Measurements from ENCODE around the gene CCDC102A.
A peak's percentile ranks its signal among the peaks of the same experiment; 100 is the strongest.

CCDC102A gene

DNA sequence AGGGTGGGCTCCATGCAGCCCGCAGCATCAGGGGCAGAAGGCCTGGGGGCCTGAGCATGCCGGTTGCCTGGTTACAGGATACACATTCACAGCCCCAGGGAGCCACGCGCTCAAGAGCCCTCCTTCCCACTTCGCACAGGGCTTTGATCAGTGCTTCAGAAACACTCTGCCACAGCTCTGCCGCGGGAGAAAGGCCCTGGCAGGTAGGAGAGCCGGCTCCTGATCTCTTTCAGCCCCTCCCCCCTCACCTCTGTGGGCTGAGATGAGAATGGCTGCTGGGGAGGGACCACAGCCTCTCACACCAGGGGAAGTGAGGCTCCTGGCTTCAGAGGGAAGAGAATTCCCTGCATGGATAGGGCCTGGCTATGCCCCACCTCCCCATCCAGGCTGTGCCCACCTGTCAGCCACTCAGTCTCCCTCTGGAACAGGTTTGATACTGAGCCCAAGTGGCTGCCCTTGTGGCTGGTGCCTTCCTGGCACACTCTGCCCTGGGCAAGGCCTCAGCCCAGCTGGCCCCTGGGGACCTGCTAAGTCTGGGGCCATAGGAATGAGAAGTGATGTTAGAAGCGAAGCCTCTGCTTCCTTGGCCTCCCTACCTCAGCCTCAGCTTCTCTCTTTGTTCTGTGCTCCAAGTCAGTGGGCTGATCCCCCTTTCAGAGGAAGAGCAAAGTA lies 58.7 kb downstream of the CCDC102A start:
- H3K36me3 Mint-ChIP-seq: no peaks in the 10 kb centered on the region
- H3K4me1 Mint-ChIP-seq: peaks cover 50% of the 10 kb centered on the region
- H3K27ac Mint-ChIP-seq: no peak overlapping the region
- no peak for ATAC-seq
- peaks cover 27% of the 10 kb centered on the region for H3K27me3 Mint-ChIP-seq
- no peaks in the 10 kb centered on the region for H3K9me3 Mint-ChIP-seq
- H3K4me3 Mint-ChIP-seq: no peak overlapping the region

DNA sequence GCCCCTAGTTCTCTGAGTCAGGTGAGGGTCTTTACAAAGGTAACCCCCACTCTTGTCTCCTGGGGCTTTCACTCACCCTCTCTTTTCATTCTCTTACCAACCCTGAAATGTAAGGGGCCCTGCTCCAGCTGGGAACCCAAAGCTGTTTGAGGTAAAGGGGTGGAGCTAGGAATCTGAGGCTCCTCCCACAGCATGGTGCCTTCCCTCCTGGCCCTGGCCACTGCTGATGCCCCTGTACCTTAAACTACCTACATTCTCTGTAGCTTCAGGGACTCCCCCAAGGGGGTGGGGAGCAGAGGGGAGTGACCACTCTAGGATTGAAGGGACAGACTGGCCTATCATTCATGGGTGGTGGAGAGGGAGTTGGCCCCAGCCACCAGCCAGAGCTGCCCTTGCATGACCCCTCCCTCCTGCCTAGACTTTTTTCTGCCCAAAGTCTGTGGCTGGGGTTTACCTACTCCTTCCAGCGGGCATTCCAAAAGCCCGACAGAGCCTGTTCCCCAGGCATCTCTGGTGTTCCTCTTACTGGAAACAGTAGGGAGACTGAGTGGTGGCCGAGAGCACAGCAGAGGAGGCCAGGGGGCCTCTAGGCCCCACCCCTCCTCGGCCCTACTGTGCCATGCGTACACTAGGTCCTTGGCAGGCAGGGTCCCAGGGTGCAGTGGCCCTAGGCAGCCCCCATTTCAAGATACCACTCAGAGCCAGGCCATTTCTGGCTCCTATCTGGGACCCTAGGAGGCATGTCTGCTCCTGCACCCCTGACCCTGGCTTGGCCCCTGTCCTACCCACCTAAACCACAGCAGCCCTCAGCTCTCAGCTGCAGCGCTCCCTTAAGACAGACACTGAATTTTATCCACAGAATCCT lies 59.6 kb downstream of the CCDC102A start:
- no peaks in the 10 kb centered on the region for H3K9me3 Mint-ChIP-seq
- no peak overlapping the region for H3K27ac Mint-ChIP-seq
- no peak for ATAC-seq
- peaks cover 5% of the 10 kb centered on the region for H3K36me3 Mint-ChIP-seq
- H3K27me3 Mint-ChIP-seq: peaks cover 18% of the 10 kb centered on the region
- H3K4me3 Mint-ChIP-seq: no peak overlapping the region
- peaks cover 50% of the 10 kb centered on the region for H3K4me1 Mint-ChIP-seq

DNA sequence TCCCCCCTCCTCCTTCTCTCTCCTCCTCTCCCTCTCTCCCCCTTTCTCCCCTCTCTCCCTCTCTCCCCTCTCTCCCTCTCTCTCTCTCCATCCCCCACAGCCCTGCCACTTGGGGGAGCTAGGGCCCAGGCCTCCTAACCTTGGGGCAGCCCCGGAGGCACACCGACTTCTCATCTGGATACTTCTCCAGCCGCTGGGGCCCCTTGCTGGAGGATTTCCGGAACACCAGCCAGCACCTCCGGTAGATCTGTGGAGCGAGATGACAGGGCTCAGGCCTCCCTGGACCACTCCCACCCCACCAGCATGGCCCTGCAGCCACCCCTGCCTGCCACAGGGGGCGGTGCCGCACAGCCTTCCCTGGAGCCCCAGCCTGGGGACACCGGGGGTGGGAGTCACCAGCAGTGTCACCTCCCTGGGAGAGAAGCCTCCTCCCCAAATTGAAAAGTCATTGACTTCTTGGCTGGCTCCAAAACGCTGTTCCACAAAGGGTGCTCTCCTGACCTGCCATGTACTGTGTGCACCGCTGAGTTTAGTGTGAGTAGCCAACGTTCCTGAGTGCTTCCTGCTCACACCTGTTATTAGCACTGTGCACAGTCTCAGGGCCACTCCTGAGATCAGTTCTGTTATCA lies 60.5 kb downstream of the CCDC102A start:
- peaks cover 50% of the 10 kb centered on the region for H3K4me1 Mint-ChIP-seq

DNA sequence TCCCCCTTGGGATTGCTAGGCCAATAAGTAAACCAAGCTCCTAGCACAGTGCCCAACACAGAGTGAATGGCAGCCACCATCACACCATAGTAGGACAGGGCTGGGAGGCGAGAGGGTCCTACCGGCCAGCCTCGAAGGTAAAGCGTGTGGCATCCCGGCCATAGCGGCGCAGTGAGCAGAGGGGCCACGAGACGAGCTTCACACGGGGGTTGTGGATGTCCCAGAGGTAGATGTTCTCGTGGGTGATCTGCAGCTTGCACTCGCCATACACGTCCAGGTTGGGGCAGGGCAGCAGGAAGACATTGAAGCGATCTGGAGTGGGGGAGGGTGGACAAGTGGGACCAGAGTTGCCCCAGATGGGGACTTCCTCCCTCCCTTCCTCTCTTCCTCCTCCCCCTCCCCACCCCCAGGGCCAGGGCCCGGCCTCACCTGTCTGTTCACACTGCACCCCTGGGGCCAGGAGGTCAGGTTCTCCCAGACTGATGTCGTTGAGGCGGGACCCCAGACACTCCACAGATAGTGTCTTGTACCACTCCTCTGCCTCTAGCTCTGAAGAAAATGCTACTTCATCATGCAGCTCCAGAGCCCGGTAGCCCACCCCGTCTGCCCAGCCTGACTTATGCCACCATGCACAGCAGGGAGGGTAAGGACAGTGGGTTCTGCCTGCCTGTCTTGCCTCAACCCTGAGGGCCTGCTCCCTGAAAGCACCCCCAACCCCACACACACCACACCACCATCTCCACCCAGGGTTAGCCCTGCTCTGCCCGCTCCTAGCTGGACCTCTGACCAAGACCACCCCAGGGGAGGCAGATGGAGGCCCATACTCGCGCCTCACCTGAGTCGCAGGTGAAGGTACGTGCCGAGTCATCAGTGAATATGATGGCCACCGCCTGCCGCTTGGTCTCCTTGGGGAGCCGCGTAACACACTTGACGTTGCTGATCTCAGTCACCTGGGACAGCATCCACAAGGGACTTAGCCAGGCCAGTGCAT lies 61.4 kb downstream of the CCDC102A start:
- peak overlapping the region; percentile 44 for H3K27ac Mint-ChIP-seq
- peaks cover 46% of the 10 kb centered on the region for H3K4me1 Mint-ChIP-seq
- H3K27me3 Mint-ChIP-seq: no peaks in the 10 kb centered on the region
- peaks cover 16% of the 10 kb centered on the region for H3K36me3 Mint-ChIP-seq
- H3K4me3 Mint-ChIP-seq: no peak overlapping the region
- H3K9me3 Mint-ChIP-seq: no peaks in the 10 kb centered on the region
- ATAC-seq: no peak

More for the DNA sequence above, 60.5 kb downstream of the CCDC102A start:
- Mint-ChIP-seq H3K27me3 (peaks cover 8% of the 10 kb centered on the region), H3K27ac (peak overlapping the region; percentile 44), H3K36me3 (peaks cover 12% of the 10 kb centered on the region), H3K9me3 (no peaks in the 10 kb centered on the region), H3K4me3 (peak overlapping the region; percentile 19)
- peak; percentile 84 for ATAC-seq

DNA sequence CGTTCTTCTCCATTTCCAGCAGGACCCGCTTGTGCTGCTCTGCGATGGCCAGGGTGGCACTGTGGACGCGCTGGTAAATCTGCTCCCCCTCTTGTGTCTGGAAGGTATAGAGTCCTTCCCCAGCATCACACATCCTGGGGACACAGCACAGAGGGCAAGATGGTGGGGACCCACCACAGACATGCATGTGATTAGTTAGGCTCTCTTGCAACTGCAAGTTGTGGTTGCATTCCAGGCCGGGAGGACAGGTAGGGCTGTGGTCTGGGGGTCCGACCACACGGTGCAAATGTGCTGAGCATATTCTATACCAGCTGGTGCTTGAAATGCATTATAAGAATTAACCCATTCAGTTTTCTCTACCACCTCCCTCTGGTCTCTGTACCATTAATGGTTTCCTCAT lies 62.5 kb downstream of the CCDC102A start:
- ATAC-seq: no peak
- H3K4me3 Mint-ChIP-seq: no peak overlapping the region
- H3K4me1 Mint-ChIP-seq: peaks cover 36% of the 10 kb centered on the region
- no peaks in the 10 kb centered on the region for H3K27me3 Mint-ChIP-seq
- H3K27ac Mint-ChIP-seq: no peak overlapping the region
- peaks cover 27% of the 10 kb centered on the region for H3K36me3 Mint-ChIP-seq
- H3K9me3 Mint-ChIP-seq: no peaks in the 10 kb centered on the region

DNA sequence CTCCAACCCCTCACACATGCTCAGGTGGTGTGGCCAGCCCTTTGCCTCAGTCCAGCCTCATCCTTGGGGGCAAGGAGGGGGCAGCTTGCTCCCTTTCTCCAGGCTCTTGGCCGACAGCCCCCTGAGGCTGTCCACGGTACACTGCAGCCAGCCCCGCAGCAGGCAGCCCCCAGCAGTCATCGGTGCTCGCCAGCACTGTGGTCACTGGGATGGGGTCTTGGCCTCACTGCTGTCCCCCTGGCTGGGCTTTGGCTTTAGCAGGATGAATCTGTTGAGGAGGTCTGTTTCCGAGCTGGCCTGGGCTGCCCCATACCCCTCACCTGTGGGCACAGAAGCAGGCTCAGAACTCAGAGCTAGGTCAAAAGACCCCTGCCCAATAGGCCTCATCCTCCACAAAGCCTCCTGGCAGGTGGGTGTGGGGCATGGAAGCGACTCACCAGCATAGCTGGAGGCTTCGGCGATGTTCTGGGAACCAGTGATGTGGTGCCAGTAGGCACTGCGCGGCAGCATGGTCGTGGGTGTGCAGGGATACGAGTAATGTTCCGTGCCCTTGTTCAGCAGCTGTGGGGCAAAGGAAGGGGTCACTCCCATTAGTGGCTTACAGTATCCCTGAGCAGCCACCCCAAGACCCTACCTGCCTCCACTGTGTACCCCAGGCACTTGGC lies 63.1 kb downstream of the CCDC102A start:
- H3K36me3 Mint-ChIP-seq: peaks cover 33% of the 10 kb centered on the region
- peaks cover 30% of the 10 kb centered on the region for H3K4me1 Mint-ChIP-seq
- H3K27ac Mint-ChIP-seq: no peak overlapping the region
- H3K27me3 Mint-ChIP-seq: no peaks in the 10 kb centered on the region
- no peak overlapping the region for H3K4me3 Mint-ChIP-seq
- no peaks in the 10 kb centered on the region for H3K9me3 Mint-ChIP-seq
- no peak for ATAC-seq

DNA sequence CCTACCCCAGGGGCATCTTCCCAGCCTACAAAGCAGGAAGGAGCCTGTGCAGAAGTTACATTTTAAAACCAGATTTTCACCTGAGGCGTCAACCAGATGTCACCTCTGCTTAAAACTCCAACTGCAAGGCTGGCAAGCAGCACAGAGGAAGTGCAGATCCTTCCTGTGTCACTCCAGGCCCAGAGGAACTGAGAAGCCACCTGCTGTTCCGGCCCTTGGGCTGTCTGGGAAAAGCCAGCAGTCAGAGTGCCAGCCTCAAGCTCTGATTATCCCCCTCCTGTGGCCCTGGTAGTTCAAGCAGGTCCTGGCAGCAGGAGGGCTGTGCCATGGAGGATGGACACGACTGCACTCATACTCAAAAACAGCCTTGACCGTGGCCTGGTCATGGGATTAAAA lies 63.7 kb downstream of the CCDC102A start:
- Mint-ChIP-seq H3K27me3 (no peaks in the 10 kb centered on the region), H3K9me3 (no peaks in the 10 kb centered on the region), H3K4me3 (no peak overlapping the region), H3K36me3 (peaks cover 40% of the 10 kb centered on the region), H3K27ac (no peak overlapping the region), H3K4me1 (peaks cover 23% of the 10 kb centered on the region)
- no peak for ATAC-seq

DNA sequence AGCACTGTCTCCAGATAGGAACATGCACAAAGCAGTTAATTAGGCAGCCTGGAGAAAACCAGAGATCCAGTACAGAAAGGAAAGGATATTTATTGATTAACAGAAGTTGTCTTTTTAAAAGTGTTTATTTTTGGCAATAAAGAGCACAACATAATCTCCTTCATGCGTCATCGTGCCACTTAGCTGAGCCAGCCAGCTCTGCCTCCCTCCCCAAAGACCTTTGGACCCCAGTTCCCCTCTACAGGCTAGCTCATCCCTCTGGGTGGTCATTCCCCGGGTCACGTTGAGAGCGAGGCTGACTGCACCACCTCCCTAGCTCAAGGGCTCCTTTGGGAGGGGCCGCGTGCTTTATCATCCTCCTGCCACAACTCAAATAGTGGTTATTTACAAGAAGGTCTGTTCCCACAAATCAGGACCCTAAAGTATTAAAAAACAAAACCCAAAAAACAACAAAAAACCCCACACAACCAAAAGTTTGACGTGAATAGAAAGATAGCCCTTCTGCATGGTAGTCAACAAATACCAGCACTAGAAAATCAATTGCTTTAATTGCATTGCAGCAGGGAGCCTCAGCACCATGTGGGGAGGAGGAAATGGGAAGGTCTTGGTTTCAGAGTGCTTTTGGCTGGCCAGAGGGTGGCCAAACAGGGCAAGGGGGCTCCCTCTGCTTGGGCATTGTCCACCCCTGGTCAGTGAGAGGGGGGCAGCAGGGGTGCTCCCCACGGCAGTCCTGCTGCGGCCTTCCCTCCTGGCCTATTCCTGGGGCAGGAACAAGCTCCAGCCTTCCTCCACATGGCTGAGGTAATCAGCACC lies 64.3 kb downstream of the CCDC102A start:
- no peaks in the 10 kb centered on the region for H3K9me3 Mint-ChIP-seq
- ATAC-seq: no peak
- no peak overlapping the region for H3K4me3 Mint-ChIP-seq
- H3K27ac Mint-ChIP-seq: no peak overlapping the region
- peaks cover 23% of the 10 kb centered on the region for H3K4me1 Mint-ChIP-seq
- H3K36me3 Mint-ChIP-seq: peaks cover 42% of the 10 kb centered on the region
- no peaks in the 10 kb centered on the region for H3K27me3 Mint-ChIP-seq

DNA sequence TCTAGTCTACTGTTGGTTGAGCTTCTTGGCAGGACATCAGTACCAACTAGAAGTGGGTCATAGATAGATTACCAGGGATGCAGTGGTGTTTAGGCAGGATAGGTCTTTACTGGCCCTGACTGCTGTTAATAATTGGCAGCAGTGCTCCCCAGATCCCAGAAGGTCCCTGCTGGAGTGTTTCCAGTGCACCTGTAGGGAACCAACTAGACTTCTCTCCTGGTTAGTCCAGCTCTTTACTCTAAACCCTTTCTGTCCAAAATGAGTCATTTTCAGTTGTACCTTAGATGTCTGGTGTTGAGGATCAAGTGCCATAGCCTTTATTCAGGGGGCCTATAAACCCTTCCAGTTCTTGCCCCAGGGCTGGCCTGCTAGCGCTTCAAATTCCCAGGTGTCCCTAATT lies 65.2 kb downstream of the CCDC102A start:
- peaks cover 44% of the 10 kb centered on the region for H3K36me3 Mint-ChIP-seq
- no peak overlapping the region for H3K4me3 Mint-ChIP-seq
- H3K4me1 Mint-ChIP-seq: peaks cover 17% of the 10 kb centered on the region
- H3K27me3 Mint-ChIP-seq: no peaks in the 10 kb centered on the region
- H3K27ac Mint-ChIP-seq: no peak overlapping the region
- H3K9me3 Mint-ChIP-seq: no peaks in the 10 kb centered on the region
- ATAC-seq: no peak

DNA sequence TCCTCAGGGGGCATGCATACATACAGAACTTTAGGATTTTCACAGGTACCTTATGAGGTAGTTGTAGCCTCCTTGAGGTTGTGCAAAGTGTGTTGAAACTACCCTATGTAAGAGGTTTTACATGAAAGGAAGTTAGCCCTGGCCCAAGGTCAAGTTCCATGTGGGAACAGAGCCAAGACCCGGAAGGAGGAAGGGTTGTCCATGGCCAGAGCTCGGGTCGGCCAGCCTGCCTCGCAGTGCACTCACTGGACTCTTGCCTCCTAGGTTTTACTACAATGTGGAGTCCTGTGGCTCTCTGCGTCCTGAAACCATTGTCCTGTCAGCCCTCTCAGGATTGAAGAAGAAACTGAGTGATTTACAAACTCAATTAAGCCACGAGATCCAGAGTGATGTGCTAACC lies 65.7 kb downstream of the CCDC102A start:
- H3K4me3 Mint-ChIP-seq: no peak overlapping the region
- H3K27me3 Mint-ChIP-seq: no peaks in the 10 kb centered on the region
- no peak overlapping the region for H3K27ac Mint-ChIP-seq
- peaks cover 49% of the 10 kb centered on the region for H3K36me3 Mint-ChIP-seq
- H3K4me1 Mint-ChIP-seq: peaks cover 12% of the 10 kb centered on the region
- H3K9me3 Mint-ChIP-seq: no peaks in the 10 kb centered on the region
- no peak for ATAC-seq

DNA sequence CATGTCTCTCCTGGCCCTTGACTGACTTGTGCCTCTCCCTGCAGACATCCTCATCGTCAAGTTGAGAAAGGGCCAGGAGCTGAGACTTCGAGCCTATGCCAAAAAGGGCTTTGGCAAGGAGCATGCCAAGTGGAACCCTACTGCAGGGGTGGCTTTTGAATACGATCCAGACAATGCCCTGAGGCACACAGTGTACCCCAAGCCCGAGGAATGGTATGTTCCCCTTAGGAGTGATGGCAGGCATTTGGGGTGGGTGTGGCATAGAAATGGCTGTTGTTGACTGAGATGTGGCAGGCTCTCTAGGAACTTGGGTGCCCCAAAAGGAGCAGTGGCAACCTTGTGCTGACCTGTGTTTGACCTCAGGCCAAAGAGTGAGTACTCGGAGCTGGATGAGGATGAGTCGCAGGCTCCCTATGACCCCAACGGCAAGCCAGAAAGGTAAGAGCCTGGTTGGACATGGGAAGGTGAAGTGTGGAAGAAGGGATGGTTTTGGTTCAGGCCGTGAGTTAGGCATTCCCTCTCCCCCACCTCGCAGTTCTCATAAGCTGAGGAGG lies 66.4 kb downstream of the CCDC102A start:
- H3K27me3 Mint-ChIP-seq: no peaks in the 10 kb centered on the region
- H3K27ac Mint-ChIP-seq: no peak overlapping the region
- no peak overlapping the region for H3K4me3 Mint-ChIP-seq
- H3K4me1 Mint-ChIP-seq: peaks cover 7% of the 10 kb centered on the region
- H3K9me3 Mint-ChIP-seq: no peaks in the 10 kb centered on the region
- no peak for ATAC-seq
- H3K36me3 Mint-ChIP-seq: peaks cover 51% of the 10 kb centered on the region

DNA sequence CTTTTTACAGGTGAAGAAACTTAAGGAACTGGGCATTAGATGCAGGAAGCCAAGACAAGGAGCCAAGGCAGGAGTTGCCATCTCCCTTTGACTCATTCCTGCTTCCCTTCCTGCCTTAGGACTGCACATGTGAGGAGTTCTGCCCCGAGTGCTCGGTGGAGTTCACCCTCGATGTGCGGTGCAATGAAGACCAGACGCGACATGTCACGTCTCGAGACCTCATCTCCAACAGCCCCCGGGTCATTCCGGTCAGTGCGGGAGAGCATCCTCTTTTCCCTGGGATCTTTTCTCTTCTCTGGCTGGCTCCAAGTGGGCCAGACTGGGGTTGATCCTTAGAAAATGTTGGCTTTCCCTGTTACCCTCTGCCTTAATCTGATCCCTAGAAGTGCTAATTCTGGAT lies 67.3 kb downstream of the CCDC102A start:
- Mint-ChIP-seq H3K36me3 (peaks cover 57% of the 10 kb centered on the region), H3K4me1 (peaks cover 11% of the 10 kb centered on the region), H3K27me3 (no peaks in the 10 kb centered on the region), H3K27ac (no peak overlapping the region), H3K9me3 (no peaks in the 10 kb centered on the region), H3K4me3 (no peak overlapping the region)
- ATAC-seq: no peak

DNA sequence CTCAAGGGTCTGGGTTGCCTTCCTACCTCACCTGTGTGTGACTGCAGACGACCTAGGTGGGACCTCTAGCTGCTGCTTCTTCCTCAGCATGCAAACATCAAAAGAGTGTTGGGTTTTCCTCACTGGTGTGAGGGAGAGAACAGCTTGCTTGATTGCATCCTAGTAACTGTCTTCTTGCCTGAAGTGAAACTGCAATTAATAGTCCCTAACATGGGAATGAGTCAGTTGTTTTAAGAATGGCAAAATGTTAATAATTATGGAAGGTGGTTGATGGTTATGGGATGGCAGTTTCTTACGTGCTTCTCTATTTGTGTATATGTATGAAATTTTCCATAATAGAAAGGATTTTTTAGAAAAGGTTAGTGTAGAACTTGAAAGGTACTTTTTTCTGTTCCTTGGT lies 68.0 kb downstream of the CCDC102A start:
- no peaks in the 10 kb centered on the region for H3K9me3 Mint-ChIP-seq
- ATAC-seq: no peak
- no peak overlapping the region for H3K4me3 Mint-ChIP-seq
- H3K27ac Mint-ChIP-seq: no peak overlapping the region
- no peaks in the 10 kb centered on the region for H3K27me3 Mint-ChIP-seq
- H3K4me1 Mint-ChIP-seq: peaks cover 18% of the 10 kb centered on the region
- peaks cover 57% of the 10 kb centered on the region for H3K36me3 Mint-ChIP-seq

All from stimulated activated memory B cell treated with anti-CD40 and anti-IgM and Interleukin-4, amounts not matched to agents 10 μg/mL and 1 μg/mL and 100 μg/mL, for 72 hours (primary cell).